Measurements from ENCODE around the gene DCC.

GRCh38 chr18:53560546-53560945 is 1220.5 kb downstream of the DCC start:
- no peak for TF ChIP-seq CTCF (conservative IDR thresholded peaks at IDR 0.05)
- no peak for TF ChIP-seq ZFX (IDR thresholded peaks at IDR 0.05)

Measured in C4-2B (cell line).